Suprapubic skin (tissue), 4 donors: ENCODE data around the gene IFNL4. TPM values are rescaled to one million over a fixed set of nuclear protein-coding genes. Genes with fewer than 3 reads are reported as not detected.
"Not testable (repeated sequence)": the region's sequence is repeated elsewhere in the genome, so short reads cannot be mapped to it uniquely, and the experiment has no call there.

Source experiments
- DNase-seq, 2 donors: peaks; one replicate each; pipeline ENCODE4 v3.0.0-alpha.2; 2019; ENCODE audit warnings: low spot score in 2 of 2
- H3K27ac ChIP-seq: fragments of 200-600 bp; sonication (generic); one replicate; pipeline ENCODE4 v1.5.1; 2019
- H3K27me3 ChIP-seq: fragments of 200-600 bp; sonication (generic); one replicate; pipeline ENCODE4 v1.5.1; 2019
- H3K36me3 ChIP-seq: fragments of 200-600 bp; sonication (generic); one replicate; pipeline ENCODE4 v1.5.1; 2019
- H3K4me1 ChIP-seq: fragments of 200-600 bp; sonication (generic); one replicate; pipeline ENCODE4 v1.5.1; 2019
- H3K4me3 ChIP-seq: fragments of 200-600 bp; sonication (generic); one replicate; pipeline ENCODE4 v1.5.1; 2019; ENCODE audit warnings: mild to moderate bottlenecking
- H3K9me3 ChIP-seq: fragments of 200-600 bp; sonication (generic); one replicate; pipeline ENCODE4 v1.5.1; 2019
- CTCF ChIP-seq, 2 donors: fragments of 200-600 bp in 1 of 2; fragments of 450-650 bp in 1 of 2; sonication (generic) in 1 of 2; IDR thresholded peaks; one replicate each; pipeline ENCODE4 v1.5.1; 2016 to 2019; ENCODE audit warnings: antibody characterized with exemption in 2 of 2, mild to moderate bottlenecking in 1 of 2, moderate library complexity in 1 of 2
- EP300 ChIP-seq: sonication (generic); formaldehyde crosslinking; IDR thresholded peaks from one replicate; pipeline ENCODE4 v1.6.1; 2017; ENCODE audit warnings: antibody characterized with exemption
- POLR2A ChIP-seq, 2 donors: fragments of 450-650 bp; IDR thresholded peaks; one replicate each; pipeline ENCODE4 v1.6.1; 2017; ENCODE audit warnings: antibody characterized with exemption in 2 of 2, mild to moderate bottlenecking in 2 of 2, moderate library complexity in 2 of 2
- POLR2AphosphoS5 ChIP-seq, 3 donors: sonication (generic); formaldehyde crosslinking; IDR thresholded peaks; one replicate each; pipeline ENCODE4 v1.6.1; 2017; ENCODE audit warnings: antibody characterized with exemption in 3 of 3
- WGBS: methylation state at CpG from one replicate; pipeline ENCODE4 v1.1.5; 2018; 5-methylcytosine and 5-hydroxymethylcytosine counted together
- total RNA-seq, 4 donors: library from RNA; depleted of rRNA; stranded (reverse); fragments of >200 nt; gene quantifications; one replicate each; pipeline ENCODE4 v1.1.0, GENCODE V29; 2016

The IFNL4 gene
- total RNA-seq, 4 donors from 2014 or later: not detected

- peaks cover under 1% of the 10 kb centered on the region for H3K4me1 ChIP-seq
- peaks cover 31% of the 10 kb centered on the region for H3K27me3 ChIP-seq
- H3K27ac ChIP-seq: no peak overlapping the region
- no peaks in the 10 kb centered on the region for H3K36me3 ChIP-seq
- no peak for TF ChIP-seq POLR2AphosphoS5 (IDR thresholded peaks at IDR 0.05)
- TF ChIP-seq EP300: no peak
- no peak for TF ChIP-seq CTCF (IDR thresholded peaks at IDR 0.05)
- no peak for TF ChIP-seq POLR2A (IDR thresholded peaks at IDR 0.05)
- WGBS: 81% methylated on average over 9 of the region's 9 CpGs
- peak; percentile 24 to 37 for DNase-seq
- H3K4me3 ChIP-seq: no peak overlapping the region
- no peaks in the 10 kb centered on the region for H3K9me3 ChIP-seq
Observed at GRCh38 chr19:39270036-39270871, 21.6 kb upstream of the IFNL4 start.

- H3K4me1 ChIP-seq, H3K36me3 ChIP-seq, H3K9me3 ChIP-seq, H3K27ac ChIP-seq, H3K4me3 ChIP-seq: not testable (repeated sequence)
- DNase-seq: peak; percentile 30 to 50
- WGBS: 69% methylated on average over 7 of the region's 10 CpGs
- H3K27me3 ChIP-seq: peaks cover 40% of the 10 kb centered on the region
Observed at GRCh38 chr19:39269369-39269768, 20.7 kb upstream of the IFNL4 start.

- not testable (repeated sequence) for H3K36me3 ChIP-seq, H3K27ac ChIP-seq, H3K4me3 ChIP-seq, H3K9me3 ChIP-seq
- 75% methylated on average over 4 of the region's 10 CpGs for WGBS
- Histone ChIP-seq H3K27me3 (peaks cover 46% of the 10 kb centered on the region), H3K4me1 (peaks cover 13% of the 10 kb centered on the region)
- DNase-seq: peak; percentile 26 to 32
Observed at GRCh38 chr19:39268531-39269223, 20.0 kb upstream of the IFNL4 start.

GRCh38 chr19:39268085-39268484, 19.4 kb upstream of the IFNL4 start, which contains the start of gene IFNL2:
Gene IFNL2, plus strand, starts transcription at chr19:39268396. Its CDS starts 173 bp downstream, at chr19:39268569.
- WGBS: no CpG with 5 or more reads among the region's 1 CpG
- peaks cover 52% of the 10 kb centered on the region for H3K27me3 ChIP-seq
- H3K4me1 ChIP-seq: peaks cover 13% of the 10 kb centered on the region
- H3K4me3 ChIP-seq, DNase-seq, H3K9me3 ChIP-seq, H3K36me3 ChIP-seq, H3K27ac ChIP-seq: not testable (repeated sequence)

- H3K4me3 ChIP-seq: no peak overlapping the region
Observed at GRCh38 chr19:39265321-39265916, 16.8 kb upstream of the IFNL4 start.

More at GRCh38 chr19:39265321-39265916, 16.8 kb upstream of the IFNL4 start:
- Histone ChIP-seq H3K36me3 (no peaks in the 10 kb centered on the region), H3K27me3 (peaks cover 72% of the 10 kb centered on the region), H3K4me1 (peaks cover 13% of the 10 kb centered on the region), H3K27ac (no peak overlapping the region), H3K9me3 (no peaks in the 10 kb centered on the region)
- no peak for TF ChIP-seq CTCF (IDR thresholded peaks at IDR 0.05)
- no peak for TF ChIP-seq EP300
- TF ChIP-seq POLR2A (IDR thresholded peaks at IDR 0.05): no peak
- no peak for TF ChIP-seq POLR2AphosphoS5 (IDR thresholded peaks at IDR 0.05)
- WGBS: 71% methylated on average over 16 of the region's 39 CpGs
- DNase-seq: peak in 1 of 2 donors; percentile 50
